Measurements from ENCODE around the gene MYLIP.

GRCh38 chr6:16153211-16153820 is 24.4 kb downstream of the MYLIP start:
- no peak for TF ChIP-seq POLR2A (IDR thresholded peaks at IDR 0.05)
- no peak for TF ChIP-seq POLR2AphosphoS5 (IDR thresholded peaks at IDR 0.05)
- TF ChIP-seq CTCF (IDR thresholded peaks at IDR 0.05), result no peak
